Measurements from ENCODE around the gene MBD3L4. TPM values are rescaled to one million over a fixed set of nuclear protein-coding genes. Genes with fewer than 3 reads are reported as not detected.
A peak's percentile ranks its signal among the peaks of the same experiment; 100 is the strongest.
"Not testable (repeated sequence)": the region's sequence is repeated elsewhere in the genome, so short reads cannot be mapped to it uniquely, and the experiment has no call there.

MBD3L4 gene
- total RNA-seq, 1 experiment from 2014 or later, result not detected

DNA sequence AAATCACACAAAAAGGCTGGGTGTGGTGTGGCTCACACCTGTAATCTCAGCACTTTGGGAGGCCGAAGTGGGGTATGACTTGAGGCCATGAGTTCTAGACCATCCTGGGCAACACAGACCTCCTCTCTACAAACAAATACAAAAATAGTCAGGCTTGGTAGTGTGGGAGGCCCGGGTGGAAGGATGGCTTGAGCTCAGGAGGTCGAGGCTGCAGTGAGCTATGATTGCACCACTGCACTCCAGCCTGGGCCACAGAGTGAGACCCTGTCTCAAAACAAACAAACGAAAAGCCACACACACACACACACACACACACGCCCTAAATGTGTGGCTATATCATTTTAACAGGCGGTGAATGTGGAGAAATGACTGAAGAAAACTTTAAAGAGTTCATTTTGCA is 28.6 kb upstream of the MBD3L4 start:
- DNase-seq, result no peak
- peak overlapping the region; percentile 17 for H3K27ac Mint-ChIP-seq (ENCODE audit: unreplicated experiment)
- H3K4me3 Mint-ChIP-seq (ENCODE audit: low read depth, unreplicated experiment), result peak overlapping the region; percentile 92
- H3K9me3 Mint-ChIP-seq (ENCODE audit: low read depth, unreplicated experiment), result peaks cover 6% of the 10 kb centered on the region
- no peaks in the 10 kb centered on the region for H3K4me1 Mint-ChIP-seq (ENCODE audit: low read depth, unreplicated experiment)
- CTCF ChIA-PET, result interaction anchor here (0.5 kb wide), 1 partner anchor 292 kb away, joined by 3 read pairs; no protein-coding TSS in a partner anchor
- intact Hi-C loops (cut with micrococcal nuclease; ENCODE audit: unreplicated experiment), result no loop called here
- BruUV-seq (replicated peaks), result no TSS peak
- H3K27me3 Mint-ChIP-seq (ENCODE audit: unreplicated experiment), result no peaks in the 10 kb centered on the region
- TF ChIP-seq, protein P1, sequence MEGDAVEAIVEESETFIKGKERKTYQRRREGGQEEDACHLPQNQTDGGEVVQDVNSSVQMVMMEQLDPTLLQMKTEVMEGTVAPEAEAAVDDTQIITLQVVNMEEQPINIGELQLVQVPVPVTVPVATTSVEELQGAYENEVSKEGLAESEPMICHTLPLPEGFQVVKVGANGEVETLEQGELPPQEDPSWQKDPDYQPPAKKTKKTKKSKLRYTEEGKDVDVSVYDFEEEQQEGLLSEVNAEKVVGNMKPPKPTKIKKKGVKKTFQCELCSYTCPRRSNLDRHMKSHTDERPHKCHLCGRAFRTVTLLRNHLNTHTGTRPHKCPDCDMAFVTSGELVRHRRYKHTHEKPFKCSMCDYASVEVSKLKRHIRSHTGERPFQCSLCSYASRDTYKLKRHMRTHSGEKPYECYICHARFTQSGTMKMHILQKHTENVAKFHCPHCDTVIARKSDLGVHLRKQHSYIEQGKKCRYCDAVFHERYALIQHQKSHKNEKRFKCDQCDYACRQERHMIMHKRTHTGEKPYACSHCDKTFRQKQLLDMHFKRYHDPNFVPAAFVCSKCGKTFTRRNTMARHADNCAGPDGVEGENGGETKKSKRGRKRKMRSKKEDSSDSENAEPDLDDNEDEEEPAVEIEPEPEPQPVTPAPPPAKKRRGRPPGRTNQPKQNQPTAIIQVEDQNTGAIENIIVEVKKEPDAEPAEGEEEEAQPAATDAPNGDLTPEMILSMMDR (IDR thresholded peaks at IDR 0.05; ENCODE audit: unreplicated experiment), result no peak
- H3K36me3 Mint-ChIP-seq (ENCODE audit: insufficient read depth, unreplicated experiment), result peaks cover 36% of the 10 kb centered on the region

DNA sequence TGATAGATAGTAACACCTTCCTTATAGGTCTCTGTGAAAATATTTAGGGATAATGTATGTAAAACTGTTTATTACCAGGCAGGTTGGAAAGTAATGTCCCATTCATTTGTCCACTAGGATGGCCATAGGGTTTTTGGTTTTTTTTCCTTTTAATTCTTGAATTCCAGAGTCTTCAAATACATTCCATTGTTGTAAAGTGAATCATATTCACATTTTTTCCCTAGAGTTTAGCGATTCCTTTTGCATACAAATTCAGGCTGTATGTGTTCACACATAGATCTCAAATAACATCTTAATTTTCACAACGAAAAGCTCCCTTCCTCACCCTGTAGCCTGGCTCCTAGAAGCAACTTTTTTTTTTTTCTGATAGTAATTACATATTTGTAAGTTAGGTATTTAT is 27.7 kb upstream of the MBD3L4 start:
- H3K9me3 Mint-ChIP-seq (ENCODE audit: low read depth, unreplicated experiment), result peaks cover 6% of the 10 kb centered on the region
- H3K27me3 Mint-ChIP-seq (ENCODE audit: unreplicated experiment), result no peaks in the 10 kb centered on the region
- H3K4me1 Mint-ChIP-seq (ENCODE audit: low read depth, unreplicated experiment), result no peaks in the 10 kb centered on the region
- intact Hi-C loops (cut with micrococcal nuclease; ENCODE audit: unreplicated experiment), result no loop called here
- CTCF ChIA-PET, result no interaction called here
- no peak overlapping the region for H3K4me3 Mint-ChIP-seq (ENCODE audit: low read depth, unreplicated experiment)
- no peak for DNase-seq
- no peak overlapping the region for H3K27ac Mint-ChIP-seq (ENCODE audit: unreplicated experiment)
- no TSS peak for BruUV-seq (replicated peaks)
- peaks cover 31% of the 10 kb centered on the region for H3K36me3 Mint-ChIP-seq (ENCODE audit: insufficient read depth, unreplicated experiment)
- TF ChIP-seq, protein P1 (IDR thresholded peaks at IDR 0.05; ENCODE audit: unreplicated experiment), result no peak

DNA sequence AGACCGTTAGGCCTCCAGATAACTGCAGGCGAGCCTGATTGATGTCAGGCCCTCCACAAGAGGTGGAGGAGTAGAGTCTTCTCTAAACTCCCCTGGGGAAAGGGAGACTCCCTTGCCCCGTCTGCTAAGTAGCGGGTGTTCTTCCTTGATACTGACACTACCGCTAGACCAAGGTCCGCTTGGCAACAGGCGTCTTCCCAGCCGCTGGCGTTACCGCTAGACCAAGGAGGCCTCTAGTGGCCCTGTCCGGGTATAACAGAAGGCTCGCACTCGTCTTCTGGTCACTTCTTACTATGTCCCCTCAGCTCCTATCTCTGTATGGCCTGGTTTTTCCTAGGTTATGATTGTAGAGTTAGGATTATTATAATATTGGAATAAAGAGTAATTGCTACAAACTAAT is 27.1 kb upstream of the MBD3L4 start:
- DNase-seq, result peak; percentile 6
- BruUV-seq (replicated peaks); H3K4me1 Mint-ChIP-seq (ENCODE audit: low read depth, unreplicated experiment); H3K27ac Mint-ChIP-seq (ENCODE audit: unreplicated experiment); CTCF ChIA-PET; H3K4me3 Mint-ChIP-seq (ENCODE audit: low read depth, unreplicated experiment); H3K9me3 Mint-ChIP-seq (ENCODE audit: low read depth, unreplicated experiment); H3K27me3 Mint-ChIP-seq (ENCODE audit: unreplicated experiment); intact Hi-C loops (cut with micrococcal nuclease; ENCODE audit: unreplicated experiment): not testable (repeated sequence)
- peaks cover 26% of the 10 kb centered on the region for H3K36me3 Mint-ChIP-seq (ENCODE audit: insufficient read depth, unreplicated experiment)

DNA sequence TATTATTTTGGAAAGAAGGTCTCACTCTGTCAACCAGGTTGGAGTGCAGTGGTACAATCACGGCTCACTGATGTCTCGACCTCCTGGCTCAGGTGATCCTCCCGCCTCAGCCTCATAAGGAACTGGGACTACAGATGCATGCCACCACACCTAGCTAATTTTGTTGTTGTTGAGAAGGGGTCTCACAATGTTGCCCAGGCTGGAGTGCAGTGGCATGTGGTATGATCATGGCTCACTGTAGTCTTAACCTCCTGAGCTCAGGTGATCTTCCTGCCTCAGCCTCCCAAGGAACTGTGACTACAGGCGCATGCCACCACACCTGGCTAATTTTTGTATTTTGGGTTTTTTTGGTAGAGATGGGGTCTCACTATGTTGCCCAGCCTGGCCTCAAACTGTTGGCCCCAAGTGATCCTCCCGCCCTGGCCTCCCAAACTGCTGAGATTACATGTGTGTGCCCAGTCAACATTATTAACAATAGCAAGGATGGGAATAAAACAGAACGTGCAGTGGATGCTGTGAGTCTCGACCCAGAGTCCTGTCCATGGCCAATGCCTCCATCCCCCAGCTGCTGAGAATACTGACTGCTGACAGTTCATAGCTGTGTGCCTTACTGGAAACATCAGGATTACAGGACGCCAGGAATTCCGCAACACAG is 23.9 kb upstream of the MBD3L4 start:
- intact Hi-C loops (cut with micrococcal nuclease; ENCODE audit: unreplicated experiment), result no loop called here
- H3K4me3 Mint-ChIP-seq (ENCODE audit: low read depth, unreplicated experiment), result no peak overlapping the region
- no peaks in the 10 kb centered on the region for H3K4me1 Mint-ChIP-seq (ENCODE audit: low read depth, unreplicated experiment)
- no peaks in the 10 kb centered on the region for H3K27me3 Mint-ChIP-seq (ENCODE audit: unreplicated experiment)
- CTCF ChIA-PET, result interaction anchor here (0.6 kb wide), 1 partner anchor 674 kb away, joined by 4 read pairs; no protein-coding TSS in a partner anchor
- no peak overlapping the region for H3K27ac Mint-ChIP-seq (ENCODE audit: unreplicated experiment)
- DNase-seq, result no peak
- BruUV-seq (replicated peaks), result no TSS peak
- TF ChIP-seq, protein P1 (IDR thresholded peaks at IDR 0.05; ENCODE audit: unreplicated experiment), result no peak
- peaks cover 2% of the 10 kb centered on the region for H3K36me3 Mint-ChIP-seq (ENCODE audit: insufficient read depth, unreplicated experiment)
- peaks cover 3% of the 10 kb centered on the region for H3K9me3 Mint-ChIP-seq (ENCODE audit: low read depth, unreplicated experiment)

DNA sequence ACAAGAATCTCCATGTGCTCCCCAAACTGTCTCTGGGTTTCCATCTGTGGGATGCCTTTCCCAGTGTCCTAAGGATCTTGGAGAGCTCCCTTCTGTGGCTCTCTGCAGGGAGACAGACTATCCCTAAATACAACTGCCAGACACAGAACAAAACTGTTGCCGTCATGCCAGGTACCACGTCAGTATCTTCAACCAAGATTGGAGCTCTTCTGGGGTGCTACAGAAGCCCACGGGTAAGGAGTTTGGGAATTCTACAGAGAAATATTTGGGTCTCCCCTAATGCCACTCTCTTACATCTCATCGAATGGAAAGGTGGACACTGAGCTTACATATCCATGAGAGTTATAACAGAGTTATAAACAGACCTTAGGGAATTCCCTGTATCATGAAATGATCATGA is 23.4 kb upstream of the MBD3L4 start:
- TF ChIP-seq, protein P1 (IDR thresholded peaks at IDR 0.05; ENCODE audit: unreplicated experiment), result no peak
- Mint-ChIP-seq H3K27me3 (ENCODE audit: unreplicated experiment) (no peaks in the 10 kb centered on the region), H3K9me3 (ENCODE audit: low read depth, unreplicated experiment) (peaks cover 3% of the 10 kb centered on the region), H3K4me3 (ENCODE audit: low read depth, unreplicated experiment) (no peak overlapping the region), H3K36me3 (ENCODE audit: insufficient read depth, unreplicated experiment) (no peaks in the 10 kb centered on the region), H3K27ac (ENCODE audit: unreplicated experiment) (no peak overlapping the region), H3K4me1 (ENCODE audit: low read depth, unreplicated experiment) (no peaks in the 10 kb centered on the region)
- BruUV-seq (replicated peaks), result no TSS peak
- no peak for DNase-seq
- intact Hi-C loops (cut with micrococcal nuclease; ENCODE audit: unreplicated experiment), result no loop called here
- CTCF ChIA-PET, result no interaction called here

DNA sequence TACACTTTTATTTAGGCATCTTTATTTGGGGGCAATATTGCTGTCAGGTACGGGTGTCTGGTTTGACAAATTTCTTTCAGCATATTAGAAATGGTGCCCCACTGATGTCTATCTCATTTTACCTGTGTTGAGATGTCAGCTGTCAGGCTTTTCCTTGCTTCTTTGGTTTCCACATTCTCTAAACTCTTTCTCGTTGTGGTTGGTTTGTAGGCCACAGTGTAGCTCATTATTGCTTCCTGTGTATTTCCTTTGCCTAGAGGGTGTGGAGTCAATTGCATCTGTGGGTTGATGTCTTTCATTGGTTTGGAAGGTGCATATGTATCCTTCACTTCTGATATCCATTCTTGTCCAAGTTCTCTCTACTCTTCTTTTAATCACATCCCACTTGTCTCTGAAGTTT is 20.0 kb upstream of the MBD3L4 start:
- H3K27ac Mint-ChIP-seq (ENCODE audit: unreplicated experiment); H3K4me3 Mint-ChIP-seq (ENCODE audit: low read depth, unreplicated experiment); CTCF ChIA-PET; BruUV-seq (replicated peaks); intact Hi-C loops (cut with micrococcal nuclease; ENCODE audit: unreplicated experiment); H3K27me3 Mint-ChIP-seq (ENCODE audit: unreplicated experiment); H3K4me1 Mint-ChIP-seq (ENCODE audit: low read depth, unreplicated experiment); H3K9me3 Mint-ChIP-seq (ENCODE audit: low read depth, unreplicated experiment); DNase-seq; H3K36me3 Mint-ChIP-seq (ENCODE audit: insufficient read depth, unreplicated experiment): not testable (repeated sequence)

DNA sequence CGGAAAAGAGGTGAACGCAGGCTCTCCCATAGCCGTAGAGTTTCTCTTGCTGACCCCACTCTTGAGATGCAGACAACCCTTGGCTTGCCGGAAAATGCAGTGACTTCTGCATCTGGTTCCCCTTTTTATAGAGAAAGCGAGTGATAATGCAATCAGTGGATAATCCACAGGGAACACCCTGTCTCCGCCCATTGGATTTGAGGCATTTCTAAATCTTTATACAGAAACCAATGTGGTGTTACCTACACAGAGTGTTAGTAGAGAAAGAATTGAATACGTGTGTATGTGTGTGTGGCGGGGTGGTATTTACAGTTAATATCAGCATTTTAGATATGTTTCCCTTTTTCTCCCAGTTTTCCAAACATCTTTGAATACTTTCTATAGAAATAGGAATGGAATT is 18.6 kb upstream of the MBD3L4 start, which contains the start of gene MBD3L3:
TSS of gene MBD3L3 (minus strand) at position 101 of the 400 bp plus-strand sequence. CDS start at position 30, 71 bp downstream.
- DNase-seq; intact Hi-C loops (cut with micrococcal nuclease; ENCODE audit: unreplicated experiment); H3K27ac Mint-ChIP-seq (ENCODE audit: unreplicated experiment); H3K4me3 Mint-ChIP-seq (ENCODE audit: low read depth, unreplicated experiment); H3K27me3 Mint-ChIP-seq (ENCODE audit: unreplicated experiment); H3K9me3 Mint-ChIP-seq (ENCODE audit: low read depth, unreplicated experiment); CTCF ChIA-PET; H3K4me1 Mint-ChIP-seq (ENCODE audit: low read depth, unreplicated experiment); H3K36me3 Mint-ChIP-seq (ENCODE audit: insufficient read depth, unreplicated experiment); BruUV-seq (replicated peaks): not testable (repeated sequence)

Measured in Calu3 (cell line).